ENCODE results near the gene SERTM2. TPM values are rescaled to one million over a fixed set of nuclear protein-coding genes. Genes with fewer than 3 reads are reported as not detected.

SERTM2 gene
- total and polyA plus RNA-seq, 2 donors (not counting 3 experiments of a cell fraction or from before 2014, with no cell fraction given), result not detected

DNA sequence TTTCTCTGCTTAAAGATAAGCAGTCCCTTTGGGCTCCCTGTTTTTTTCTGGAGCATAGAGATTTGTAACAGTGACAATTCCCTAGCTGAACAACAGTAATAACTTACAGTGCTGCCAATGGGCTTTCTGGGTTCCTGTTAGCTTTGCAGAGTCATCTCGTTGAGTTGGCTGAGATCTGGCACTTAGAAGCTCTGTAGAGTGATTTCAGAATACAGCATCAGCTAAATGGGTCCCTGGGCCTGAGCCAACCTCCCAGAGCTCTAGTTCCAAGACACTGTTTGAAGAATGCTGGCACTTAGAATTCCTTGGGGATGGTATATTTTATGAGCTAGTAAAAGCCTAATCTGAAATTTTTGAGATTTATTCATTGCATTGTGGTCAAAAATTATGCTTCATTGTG is 43.5 kb upstream of the SERTM2 start:
- Histone ChIP-seq H3K79me2 (ENCODE audit: control insufficient read depth, insufficient read depth, low read length) (no peaks in the 10 kb centered on the region), H3K4me2 (ENCODE audit: insufficient read depth, low read length) (no peak overlapping the region), H3K4me3 (replicated peaks in 1 of 3; ENCODE audit: insufficient read depth in 1 of 3, low read depth in 1 of 3, low read length in 3 of 3) (no peak overlapping the region), H3K9me3 (replicated peaks; ENCODE audit: control insufficient read depth, insufficient read depth, low read length) (no peaks in the 10 kb centered on the region), H4K20me1 (replicated peaks; ENCODE audit: control insufficient read depth, extremely low read depth, insufficient read depth, low read length) (no peaks in the 10 kb centered on the region), H3K9me1 (replicated peaks; ENCODE audit: control insufficient read depth, extremely low read depth, insufficient read depth, low read length) (no peaks in the 10 kb centered on the region), H2AFZ (ENCODE audit: low read depth, low read length) (no peak overlapping the region), H3K9ac (replicated peaks; ENCODE audit: extremely low read depth, insufficient read depth, low read length) (no peak overlapping the region), H3K27me3 (ENCODE audit: control insufficient read depth in 2 of 2, insufficient read depth in 2 of 2, low read length in 2 of 2) (no peaks in the 10 kb centered on the region), H3K27ac (ENCODE audit: insufficient read depth, low read depth, low read length) (no peak overlapping the region), H3K4me1 (ENCODE audit: control insufficient read depth, extremely low read depth, insufficient read depth, low read length) (no peaks in the 10 kb centered on the region), H3K36me3 (ENCODE audit: control insufficient read depth in 2 of 2, extremely low read depth in 1 of 2, insufficient read depth in 2 of 2, low read length in 2 of 2) (no peaks in the 10 kb centered on the region)
- dilution Hi-C loops (cut with MboI; ENCODE audit: extremely low pct_ligation_motif_present, low sequenced_read_pairs), result no loop called here
- FAIRE-seq, result no peak
- ChIA-PET CTCF (no interaction called here), POLR2A (no interaction called here)
- DNase-seq (ENCODE audit: low read depth, low spot score), result no peak
- intact Hi-C loops (cut with micrococcal nuclease), result no loop called here
- no TSS peak for BruUV-seq (replicated peaks)
- TF ChIP-seq FOS (IDR thresholded peaks at IDR 0.05; ENCODE audit: borderline replicate concordance, insufficient read depth, low read length), result no peak
- TF ChIP-seq JUN (IDR thresholded peaks at IDR 0.05; ENCODE audit: borderline replicate concordance, insufficient read depth, insufficient read length, low read depth), result no peak

DNA sequence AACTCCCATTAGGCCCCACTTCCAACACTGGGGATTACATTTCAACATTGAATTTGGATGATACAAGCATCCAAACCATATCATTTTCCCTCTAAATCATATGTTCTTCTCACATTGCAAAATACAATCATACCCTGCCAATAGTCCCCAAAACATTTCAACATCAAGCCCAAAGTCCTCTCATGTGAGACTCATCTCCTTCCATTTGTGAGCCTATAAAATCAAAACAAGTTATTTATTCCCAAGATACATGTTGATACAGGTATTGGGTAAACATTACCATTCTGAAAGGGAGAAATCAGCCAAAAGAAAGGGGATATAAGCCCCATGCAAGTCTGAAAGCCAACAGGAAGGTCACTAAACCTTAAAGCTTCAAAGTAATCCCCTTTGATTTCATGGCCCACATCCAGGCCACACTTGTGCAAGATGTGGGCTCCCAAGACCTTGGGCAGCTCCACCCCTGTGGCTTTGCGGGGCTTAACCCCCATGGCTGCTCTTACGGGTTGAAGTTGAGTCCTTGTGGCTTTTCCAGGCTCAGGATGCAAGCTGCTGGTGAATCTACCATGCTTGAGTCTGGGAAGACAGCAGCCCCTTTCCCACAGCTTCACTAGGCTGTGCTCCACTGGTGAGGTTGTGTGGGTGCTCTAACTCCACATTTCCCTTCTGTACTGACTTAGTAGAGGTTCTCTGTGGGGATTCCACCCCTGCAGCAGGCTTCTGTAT is 40.6 kb upstream of the SERTM2 start:
- no peak for TF ChIP-seq FOS (IDR thresholded peaks at IDR 0.05; ENCODE audit: borderline replicate concordance, insufficient read depth, low read length)
- no peak for TF ChIP-seq POLR2A (IDR thresholded peaks at IDR 0.05; ENCODE audit: low read depth, low read length)
- no peak for TF ChIP-seq EZH2 (IDR thresholded peaks at IDR 0.05; ENCODE audit: borderline replicate concordance, low read depth, low read length, severe bottlenecking)
- no peak for TF ChIP-seq MYC (IDR thresholded peaks at IDR 0.05; ENCODE audit: low read depth, low read length)
- TF ChIP-seq JUN (IDR thresholded peaks at IDR 0.05; ENCODE audit: borderline replicate concordance, insufficient read depth, insufficient read length, low read depth), result no peak
- TF ChIP-seq, protein P1, sequence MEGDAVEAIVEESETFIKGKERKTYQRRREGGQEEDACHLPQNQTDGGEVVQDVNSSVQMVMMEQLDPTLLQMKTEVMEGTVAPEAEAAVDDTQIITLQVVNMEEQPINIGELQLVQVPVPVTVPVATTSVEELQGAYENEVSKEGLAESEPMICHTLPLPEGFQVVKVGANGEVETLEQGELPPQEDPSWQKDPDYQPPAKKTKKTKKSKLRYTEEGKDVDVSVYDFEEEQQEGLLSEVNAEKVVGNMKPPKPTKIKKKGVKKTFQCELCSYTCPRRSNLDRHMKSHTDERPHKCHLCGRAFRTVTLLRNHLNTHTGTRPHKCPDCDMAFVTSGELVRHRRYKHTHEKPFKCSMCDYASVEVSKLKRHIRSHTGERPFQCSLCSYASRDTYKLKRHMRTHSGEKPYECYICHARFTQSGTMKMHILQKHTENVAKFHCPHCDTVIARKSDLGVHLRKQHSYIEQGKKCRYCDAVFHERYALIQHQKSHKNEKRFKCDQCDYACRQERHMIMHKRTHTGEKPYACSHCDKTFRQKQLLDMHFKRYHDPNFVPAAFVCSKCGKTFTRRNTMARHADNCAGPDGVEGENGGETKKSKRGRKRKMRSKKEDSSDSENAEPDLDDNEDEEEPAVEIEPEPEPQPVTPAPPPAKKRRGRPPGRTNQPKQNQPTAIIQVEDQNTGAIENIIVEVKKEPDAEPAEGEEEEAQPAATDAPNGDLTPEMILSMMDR (IDR thresholded peaks at IDR 0.05; ENCODE audit: extremely low read depth in 1 of 2, insufficient read depth in 1 of 2, low read depth in 1 of 2, low read length in 2 of 2), result no peak
- TF ChIP-seq, protein P2, sequence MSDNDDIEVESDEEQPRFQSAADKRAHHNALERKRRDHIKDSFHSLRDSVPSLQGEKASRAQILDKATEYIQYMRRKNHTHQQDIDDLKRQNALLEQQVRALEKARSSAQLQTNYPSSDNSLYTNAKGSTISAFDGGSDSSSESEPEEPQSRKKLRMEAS (IDR thresholded peaks at IDR 0.05; ENCODE audit: insufficient read depth, insufficient read length), result no peak
- TF ChIP-seq GATA2 (IDR thresholded peaks at IDR 0.05; ENCODE audit: insufficient read depth, insufficient read length, low read depth, low read length), result no peak
- no peak for TF ChIP-seq POLR2AphosphoS5 (IDR thresholded peaks at IDR 0.05; ENCODE audit: insufficient read depth, low read depth, low read length)
- no peak overlapping the region for H2AFZ ChIP-seq (ENCODE audit: low read depth, low read length)
- POLR2A ChIA-PET, result no interaction called here
- FAIRE-seq (no peak), DNase-seq (ENCODE audit: low read depth, low spot score) (no peak)
- H3K27ac ChIP-seq (ENCODE audit: insufficient read depth, low read depth, low read length), result no peak overlapping the region
- H3K79me2 ChIP-seq (ENCODE audit: control insufficient read depth, insufficient read depth, low read length), result no peaks in the 10 kb centered on the region
- H3K9me1 ChIP-seq (replicated peaks; ENCODE audit: control insufficient read depth, extremely low read depth, insufficient read depth, low read length), result no peaks in the 10 kb centered on the region
- CTCF ChIA-PET, result no interaction called here
- H4K20me1 ChIP-seq (replicated peaks; ENCODE audit: control insufficient read depth, extremely low read depth, insufficient read depth, low read length), result no peaks in the 10 kb centered on the region
- no peak overlapping the region for H3K4me2 ChIP-seq (ENCODE audit: insufficient read depth, low read length)
- H3K9me3 ChIP-seq (replicated peaks; ENCODE audit: control insufficient read depth, insufficient read depth, low read length), result no peaks in the 10 kb centered on the region
- no peaks in the 10 kb centered on the region for H3K36me3 ChIP-seq (ENCODE audit: control insufficient read depth in 2 of 2, extremely low read depth in 1 of 2, insufficient read depth in 2 of 2, low read length in 2 of 2)
- H3K9ac ChIP-seq (replicated peaks; ENCODE audit: extremely low read depth, insufficient read depth, low read length), result no peak overlapping the region
- dilution Hi-C loops (cut with MboI; ENCODE audit: extremely low pct_ligation_motif_present, low sequenced_read_pairs), result no loop called here
- H3K4me1 ChIP-seq (ENCODE audit: control insufficient read depth, extremely low read depth, insufficient read depth, low read length), result no peaks in the 10 kb centered on the region
- no peak overlapping the region for H3K4me3 ChIP-seq (replicated peaks in 1 of 3; ENCODE audit: insufficient read depth in 1 of 3, low read depth in 1 of 3, low read length in 3 of 3)
- BruUV-seq (replicated peaks), result no TSS peak
- no peaks in the 10 kb centered on the region for H3K27me3 ChIP-seq (ENCODE audit: control insufficient read depth in 2 of 2, insufficient read depth in 2 of 2, low read length in 2 of 2)
- intact Hi-C loops (cut with micrococcal nuclease), result no loop called here
